GM23338 (cell line): ENCODE results near the gene GLIPR1. TPM values are rescaled to one million over a fixed set of nuclear protein-coding genes. Genes with fewer than 3 reads are reported as not detected.

Experiments used
- ATAC-seq: fragments of 200-7000 bp; cut with Tn5 transposase; 3 replicates; pipeline ENCODE4 v1.9.1; 2020
- DNase-seq: peaks from one replicate; pipeline ENCODE4 v3.0.0-alpha.2; 2015; ENCODE audit warnings: low spot score
- H2AFZ ChIP-seq: fragments of 200-600 bp; sonication (generic); 2 replicates; pipeline ENCODE4 v1.8.0; 2016; ENCODE audit warnings: antibody characterized with exemption, mild to moderate bottlenecking, moderate library complexity
- H3F3A ChIP-seq: fragments of 200-600 bp; sonication (generic); replicated peaks from 2 replicates; pipeline ENCODE4 v1.8.0; 2017; ENCODE audit warnings: antibody characterized with exemption, mixed run types, low read depth
- H3K27ac ChIP-seq: fragments of 200-600 bp; sonication (generic); 2 replicates; pipeline ENCODE4 v1.6.1; 2016; ENCODE audit warnings: low read depth
- H3K27me3 ChIP-seq: fragments of 200-600 bp; sonication (generic); 2 replicates; pipeline ENCODE4 v1.8.0; 2016; ENCODE audit warnings: mild to moderate bottlenecking, mixed run types, moderate library complexity; ENCODE audit not compliant: insufficient read depth
- H3K36me3 ChIP-seq: fragments of 200-600 bp; sonication (generic); 2 replicates; pipeline ENCODE4 v1.8.0; 2016; ENCODE audit warnings: mild to moderate bottlenecking; ENCODE audit not compliant: insufficient read depth
- H3K4me1 ChIP-seq: fragments of 200-600 bp; sonication (generic); 2 replicates; pipeline ENCODE4 v1.8.0; 2016; ENCODE audit warnings: mild to moderate bottlenecking, moderate library complexity; ENCODE audit not compliant: insufficient read depth
- H3K4me2 ChIP-seq: fragments of 200-600 bp; sonication (generic); 2 replicates; pipeline ENCODE4 v1.7.1; 2017; ENCODE audit warnings: mixed run types
- H3K4me3 ChIP-seq: fragments of 200-600 bp; sonication (generic); 2 replicates; pipeline ENCODE4 v1.6.1; 2016; ENCODE audit warnings: mixed run types
- H3K79me2 ChIP-seq: fragments of 200-600 bp; sonication (generic); replicated peaks from 2 replicates; pipeline ENCODE4 v1.8.0; 2017; ENCODE audit warnings: mild to moderate bottlenecking; ENCODE audit not compliant: insufficient read depth
- H3K9me2 ChIP-seq: fragments of 200-600 bp; sonication (generic); 2 replicates; pipeline ENCODE4 v1.8.0; 2017; ENCODE audit not compliant: insufficient read depth
- H4K20me1 ChIP-seq: fragments of 200-600 bp; sonication (generic); replicated peaks from 2 replicates; pipeline ENCODE4 v1.8.0; 2017; ENCODE audit warnings: mild to moderate bottlenecking; ENCODE audit not compliant: insufficient read depth
- H3K27ac Mint-ChIP-seq: 2 replicates; pipeline ENCODE4 v1.8.0; 2020; ENCODE audit warnings: inconsistent platforms, mild to moderate bottlenecking, moderate library complexity, mixed read lengths
- H3K27me3 Mint-ChIP-seq: 3 replicates; pipeline ENCODE4 v1.8.0; 2022; ENCODE audit warnings: low read depth, mild to moderate bottlenecking, moderate library complexity, mixed read lengths, inconsistent platforms; ENCODE audit not compliant: insufficient read depth, poor library complexity
- H3K36me3 Mint-ChIP-seq: 3 replicates; pipeline ENCODE4 v1.8.0; 2021; ENCODE audit warnings: low read depth, mild to moderate bottlenecking, inconsistent platforms, moderate library complexity, mixed read lengths
- H3K4me1 Mint-ChIP-seq: 3 replicates; pipeline ENCODE4 v1.8.0; 2020; ENCODE audit warnings: mild to moderate bottlenecking, inconsistent platforms, mixed read lengths
- H3K4me3 Mint-ChIP-seq: 3 replicates; pipeline ENCODE4 v1.8.0; 2021; ENCODE audit warnings: moderate library complexity, mild to moderate bottlenecking, inconsistent platforms, mixed read lengths
- H3K9me3 Mint-ChIP-seq: 3 replicates; pipeline ENCODE4 v1.8.0; 2020; ENCODE audit warnings: moderate library complexity, mild to moderate bottlenecking, inconsistent platforms, mixed read lengths
- CREB1 ChIP-seq: fragments of 250-450 bp; sonication (Bioruptor Pico); IDR thresholded peaks from 2 replicates; pipeline ENCODE4 v1.5.0; 2020; ENCODE audit warnings: low read depth, mild to moderate bottlenecking, moderate library complexity
- ETS1 ChIP-seq: IDR thresholded peaks from 2 replicates; pipeline ENCODE4 v1.6.1; 2016; ENCODE audit warnings: antibody characterized with exemption
- EZH2 ChIP-seq: fragments of 200-600 bp; sonication (generic); IDR thresholded peaks from one replicate; pipeline ENCODE4 v1.8.0; 2017; ENCODE audit warnings: antibody characterized with exemption, mild to moderate bottlenecking, low read depth; ENCODE audit not compliant: unreplicated experiment
- EZH2phosphoT487 ChIP-seq: fragments of 200-600 bp; sonication (generic); IDR thresholded peaks from one replicate; pipeline ENCODE4 v1.8.1; 2018; ENCODE audit warnings: antibody characterized with exemption; ENCODE audit not compliant: unreplicated experiment
- JUNB ChIP-seq: IDR thresholded peaks from one replicate; pipeline ENCODE4 v1.6.1; 2016; ENCODE audit warnings: antibody characterized with exemption; ENCODE audit not compliant: unreplicated experiment
- NANOG ChIP-seq: IDR thresholded peaks from 2 replicates; pipeline ENCODE4 v1.6.1; 2016; ENCODE audit warnings: antibody characterized with exemption, borderline replicate concordance
- POLR2AphosphoS5 ChIP-seq: IDR thresholded peaks from 2 replicates; pipeline ENCODE4 v1.6.1; 2016; ENCODE audit warnings: antibody characterized with exemption, low read depth
- STAT1 ChIP-seq: IDR thresholded peaks from one replicate; pipeline ENCODE4 v1.6.1; 2016; ENCODE audit warnings: antibody characterized with exemption; ENCODE audit not compliant: unreplicated experiment
- ZNF114 ChIP-seq: fragments of 250-450 bp; sonication (Bioruptor Pico); IDR thresholded peaks from 2 replicates; pipeline ENCODE4 v1.5.0; 2020; ENCODE audit warnings: mild to moderate bottlenecking, moderate library complexity
- ZNF331 ChIP-seq: fragments of 250-450 bp; sonication (Bioruptor Pico); IDR thresholded peaks from 2 replicates; pipeline ENCODE4 v1.5.0; 2020; ENCODE audit warnings: low read depth, mild to moderate bottlenecking, moderate library complexity
- polyA plus RNA-seq: library from polyadenylated mRNA; unstranded; fragments of >200 nt; fragmentation: Nextera tagmentation; extraction: Ambion mirVana; gene quantifications from 2 replicates; pipeline ENCODE4 v1.2.1, GENCODE V29; 2016
- total RNA-seq: library from RNA; depleted of rRNA; stranded (reverse); fragments of >200 nt; shearing (Covaris generic); gene quantifications from 2 replicates; pipeline ENCODE4 v1.2.3, GENCODE V29; 2014
- TF ChIP-seq, protein P1 (sequence below): fragments of 250-450 bp; sonication (Bioruptor Pico); IDR thresholded peaks from 2 replicates; pipeline ENCODE4 v1.5.0; 2020; ENCODE audit warnings: mild to moderate bottlenecking, moderate library complexity
- TF ChIP-seq, protein P2 (sequence below), 2 experiments: fragments of 200-600 bp in 1 of 2; sonication (generic) in 1 of 2; conservative IDR thresholded peaks; 2 replicates each; pipeline versions ENCODE4 v1.5.1 to v1.6.1; 2016 to 2017; ENCODE audit warnings: antibody characterized with exemption in 2 of 2, low read depth in 2 of 2, mild to moderate bottlenecking in 2 of 2, moderate library complexity in 1 of 2
- TF ChIP-seq, protein P3 (sequence below): IDR thresholded peaks from one replicate; pipeline ENCODE4 v1.6.1; 2018; ENCODE audit warnings: antibody characterized with exemption; ENCODE audit not compliant: unreplicated experiment

The GLIPR1 gene
- total and polyA plus RNA-seq, 2 experiments from 2014 or later, result 0.03 to 6.1 TPM

GRCh38 chr12:75528692-75529091 lies 48.1 kb downstream of the GLIPR1 start:
- TF ChIP-seq STAT1, result no peak
- no peak for TF ChIP-seq EZH2phosphoT487
- TF ChIP-seq ETS1, result no peak
- TF ChIP-seq JUNB, result no peak
- TF ChIP-seq NANOG, result no peak
- TF ChIP-seq, protein P1, sequence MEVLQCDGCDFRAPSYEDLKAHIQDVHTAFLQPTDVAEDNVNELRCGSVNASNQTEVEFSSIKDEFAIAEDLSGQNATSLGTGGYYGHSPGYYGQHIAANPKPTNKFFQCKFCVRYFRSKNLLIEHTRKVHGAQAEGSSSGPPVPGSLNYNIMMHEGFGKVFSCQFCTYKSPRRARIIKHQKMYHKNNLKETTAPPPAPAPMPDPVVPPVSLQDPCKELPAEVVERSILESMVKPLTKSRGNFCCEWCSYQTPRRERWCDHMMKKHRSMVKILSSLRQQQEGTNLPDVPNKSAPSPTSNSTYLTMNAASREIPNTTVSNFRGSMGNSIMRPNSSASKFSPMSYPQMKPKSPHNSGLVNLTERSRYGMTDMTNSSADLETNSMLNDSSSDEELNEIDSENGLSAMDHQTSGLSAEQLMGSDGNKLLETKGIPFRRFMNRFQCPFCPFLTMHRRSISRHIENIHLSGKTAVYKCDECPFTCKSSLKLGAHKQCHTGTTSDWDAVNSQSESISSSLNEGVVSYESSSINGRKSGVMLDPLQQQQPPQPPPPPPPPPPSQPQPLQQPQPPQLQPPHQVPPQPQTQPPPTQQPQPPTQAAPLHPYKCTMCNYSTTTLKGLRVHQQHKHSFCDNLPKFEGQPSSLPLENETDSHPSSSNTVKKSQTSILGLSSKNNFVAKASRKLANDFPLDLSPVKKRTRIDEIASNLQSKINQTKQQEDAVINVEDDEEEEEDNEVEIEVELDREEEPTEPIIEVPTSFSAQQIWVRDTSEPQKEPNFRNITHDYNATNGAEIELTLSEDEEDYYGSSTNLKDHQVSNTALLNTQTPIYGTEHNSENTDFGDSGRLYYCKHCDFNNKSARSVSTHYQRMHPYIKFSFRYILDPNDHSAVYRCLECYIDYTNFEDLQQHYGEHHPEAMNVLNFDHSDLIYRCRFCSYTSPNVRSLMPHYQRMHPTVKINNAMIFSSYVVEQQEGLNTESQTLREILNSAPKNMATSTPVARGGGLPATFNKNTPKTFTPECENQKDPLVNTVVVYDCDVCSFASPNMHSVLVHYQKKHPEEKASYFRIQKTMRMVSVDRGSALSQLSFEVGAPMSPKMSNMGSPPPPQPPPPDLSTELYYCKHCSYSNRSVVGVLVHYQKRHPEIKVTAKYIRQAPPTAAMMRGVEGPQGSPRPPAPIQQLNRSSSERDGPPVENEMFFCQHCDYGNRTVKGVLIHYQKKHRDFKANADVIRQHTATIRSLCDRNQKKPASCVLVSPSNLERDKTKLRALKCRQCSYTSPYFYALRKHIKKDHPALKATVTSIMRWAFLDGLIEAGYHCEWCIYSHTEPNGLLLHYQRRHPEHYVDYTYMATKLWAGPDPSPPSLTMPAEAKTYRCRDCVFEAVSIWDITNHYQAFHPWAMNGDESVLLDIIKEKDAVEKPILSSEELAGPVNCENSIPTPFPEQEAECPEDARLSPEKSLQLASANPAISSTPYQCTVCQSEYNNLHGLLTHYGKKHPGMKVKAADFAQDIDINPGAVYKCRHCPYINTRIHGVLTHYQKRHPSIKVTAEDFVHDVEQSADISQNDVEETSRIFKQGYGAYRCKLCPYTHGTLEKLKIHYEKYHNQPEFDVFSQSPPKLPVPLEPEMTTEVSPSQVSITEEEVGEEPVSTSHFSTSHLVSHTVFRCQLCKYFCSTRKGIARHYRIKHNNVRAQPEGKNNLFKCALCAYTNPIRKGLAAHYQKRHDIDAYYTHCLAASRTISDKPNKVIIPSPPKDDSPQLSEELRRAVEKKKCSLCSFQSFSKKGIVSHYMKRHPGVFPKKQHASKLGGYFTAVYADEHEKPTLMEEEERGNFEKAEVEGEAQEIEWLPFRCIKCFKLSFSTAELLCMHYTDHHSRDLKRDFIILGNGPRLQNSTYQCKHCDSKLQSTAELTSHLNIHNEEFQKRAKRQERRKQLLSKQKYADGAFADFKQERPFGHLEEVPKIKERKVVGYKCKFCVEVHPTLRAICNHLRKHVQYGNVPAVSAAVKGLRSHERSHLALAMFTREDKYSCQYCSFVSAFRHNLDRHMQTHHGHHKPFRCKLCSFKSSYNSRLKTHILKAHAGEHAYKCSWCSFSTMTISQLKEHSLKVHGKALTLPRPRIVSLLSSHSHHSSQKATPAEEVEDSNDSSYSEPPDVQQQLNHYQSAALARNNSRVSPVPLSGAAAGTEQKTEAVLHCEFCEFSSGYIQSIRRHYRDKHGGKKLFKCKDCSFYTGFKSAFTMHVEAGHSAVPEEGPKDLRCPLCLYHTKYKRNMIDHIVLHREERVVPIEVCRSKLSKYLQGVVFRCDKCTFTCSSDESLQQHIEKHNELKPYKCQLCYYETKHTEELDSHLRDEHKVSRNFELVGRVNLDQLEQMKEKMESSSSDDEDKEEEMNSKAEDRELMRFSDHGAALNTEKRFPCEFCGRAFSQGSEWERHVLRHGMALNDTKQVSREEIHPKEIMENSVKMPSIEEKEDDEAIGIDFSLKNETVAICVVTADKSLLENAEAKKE, result no peak
- TF ChIP-seq CREB1 (CRISPR knock-in tag), result no peak
- TF ChIP-seq ZNF114 (CRISPR knock-in tag), result no peak
- TF ChIP-seq EZH2, result no peak
- TF ChIP-seq ZNF331 (CRISPR knock-in tag), result no peak
- no peak for TF ChIP-seq POLR2AphosphoS5
- TF ChIP-seq, protein P2, sequence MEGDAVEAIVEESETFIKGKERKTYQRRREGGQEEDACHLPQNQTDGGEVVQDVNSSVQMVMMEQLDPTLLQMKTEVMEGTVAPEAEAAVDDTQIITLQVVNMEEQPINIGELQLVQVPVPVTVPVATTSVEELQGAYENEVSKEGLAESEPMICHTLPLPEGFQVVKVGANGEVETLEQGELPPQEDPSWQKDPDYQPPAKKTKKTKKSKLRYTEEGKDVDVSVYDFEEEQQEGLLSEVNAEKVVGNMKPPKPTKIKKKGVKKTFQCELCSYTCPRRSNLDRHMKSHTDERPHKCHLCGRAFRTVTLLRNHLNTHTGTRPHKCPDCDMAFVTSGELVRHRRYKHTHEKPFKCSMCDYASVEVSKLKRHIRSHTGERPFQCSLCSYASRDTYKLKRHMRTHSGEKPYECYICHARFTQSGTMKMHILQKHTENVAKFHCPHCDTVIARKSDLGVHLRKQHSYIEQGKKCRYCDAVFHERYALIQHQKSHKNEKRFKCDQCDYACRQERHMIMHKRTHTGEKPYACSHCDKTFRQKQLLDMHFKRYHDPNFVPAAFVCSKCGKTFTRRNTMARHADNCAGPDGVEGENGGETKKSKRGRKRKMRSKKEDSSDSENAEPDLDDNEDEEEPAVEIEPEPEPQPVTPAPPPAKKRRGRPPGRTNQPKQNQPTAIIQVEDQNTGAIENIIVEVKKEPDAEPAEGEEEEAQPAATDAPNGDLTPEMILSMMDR (conservative IDR thresholded peaks at IDR 0.05; ENCODE audit: low read depth in 2 of 2), result no peak
- TF ChIP-seq, protein P3, sequence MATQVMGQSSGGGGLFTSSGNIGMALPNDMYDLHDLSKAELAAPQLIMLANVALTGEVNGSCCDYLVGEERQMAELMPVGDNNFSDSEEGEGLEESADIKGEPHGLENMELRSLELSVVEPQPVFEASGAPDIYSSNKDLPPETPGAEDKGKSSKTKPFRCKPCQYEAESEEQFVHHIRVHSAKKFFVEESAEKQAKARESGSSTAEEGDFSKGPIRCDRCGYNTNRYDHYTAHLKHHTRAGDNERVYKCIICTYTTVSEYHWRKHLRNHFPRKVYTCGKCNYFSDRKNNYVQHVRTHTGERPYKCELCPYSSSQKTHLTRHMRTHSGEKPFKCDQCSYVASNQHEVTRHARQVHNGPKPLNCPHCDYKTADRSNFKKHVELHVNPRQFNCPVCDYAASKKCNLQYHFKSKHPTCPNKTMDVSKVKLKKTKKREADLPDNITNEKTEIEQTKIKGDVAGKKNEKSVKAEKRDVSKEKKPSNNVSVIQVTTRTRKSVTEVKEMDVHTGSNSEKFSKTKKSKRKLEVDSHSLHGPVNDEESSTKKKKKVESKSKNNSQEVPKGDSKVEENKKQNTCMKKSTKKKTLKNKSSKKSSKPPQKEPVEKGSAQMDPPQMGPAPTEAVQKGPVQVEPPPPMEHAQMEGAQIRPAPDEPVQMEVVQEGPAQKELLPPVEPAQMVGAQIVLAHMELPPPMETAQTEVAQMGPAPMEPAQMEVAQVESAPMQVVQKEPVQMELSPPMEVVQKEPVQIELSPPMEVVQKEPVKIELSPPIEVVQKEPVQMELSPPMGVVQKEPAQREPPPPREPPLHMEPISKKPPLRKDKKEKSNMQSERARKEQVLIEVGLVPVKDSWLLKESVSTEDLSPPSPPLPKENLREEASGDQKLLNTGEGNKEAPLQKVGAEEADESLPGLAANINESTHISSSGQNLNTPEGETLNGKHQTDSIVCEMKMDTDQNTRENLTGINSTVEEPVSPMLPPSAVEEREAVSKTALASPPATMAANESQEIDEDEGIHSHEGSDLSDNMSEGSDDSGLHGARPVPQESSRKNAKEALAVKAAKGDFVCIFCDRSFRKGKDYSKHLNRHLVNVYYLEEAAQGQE, result no peak
- H3K36me3 Mint-ChIP-seq, result 0 out of 3 replicates have a peak, but pooled peaks cover 2% of the 10 kb centered on the region
- DNase-seq (no peak), ATAC-seq (no peak)
- Histone ChIP-seq H3K27me3 (no peaks in the 10 kb centered on the region), H3K4me1 (no peaks in the 10 kb centered on the region), H3K4me2 (no peak overlapping the region), H3K9me2 (no peaks in the 10 kb centered on the region), H2AFZ (peak overlapping the region; percentile 70; the same call in 1 of the 2 replicates), H3K36me3 (no peaks in the 10 kb centered on the region; the same call in 1 of the 2 replicates), H3K79me2 (no peaks in the 10 kb centered on the region), H4K20me1 (no peaks in the 10 kb centered on the region), H3K27ac (no peak overlapping the region), H3K4me3 (no peak overlapping the region), H3F3A (no peaks in the 10 kb centered on the region)
- H3K27ac Mint-ChIP-seq, result no peak overlapping the region
- no peak overlapping the region for H3K4me3 Mint-ChIP-seq
- peaks cover 3% of the 10 kb centered on the region; the same call in 1 of the 3 replicates for H3K9me3 Mint-ChIP-seq
- no peaks in the 10 kb centered on the region for H3K27me3 Mint-ChIP-seq
- peaks cover 4% of the 10 kb centered on the region; the same call in 2 of the 3 replicates for H3K4me1 Mint-ChIP-seq
